Karpas-422 (cell line): ENCODE results near the gene GASK1A. TPM values are rescaled to one million over a fixed set of nuclear protein-coding genes. Genes with fewer than 3 reads are reported as not detected.

Experiments
- DNase-seq: peaks from one replicate; pipeline ENCODE4 v3.0.0-alpha.2; 2015
- H2AFZ ChIP-seq: fragments of 200-600 bp; sonication (generic); 2 replicates; pipeline ENCODE4 v1.6.1; 2014; ENCODE audit warnings: antibody characterized with exemption, low read length, mixed read lengths
- H3K27ac ChIP-seq: fragments of 200-600 bp; sonication (generic); 2 replicates; pipeline ENCODE4 v1.5.1; 2014; ENCODE audit warnings: mild to moderate bottlenecking, low read length, moderate library complexity
- H3K27me3 ChIP-seq: fragments of 200-600 bp; sonication (generic); 2 replicates; pipeline ENCODE4 v1.6.1; 2014; ENCODE audit warnings: low read length, mixed read lengths
- H3K36me3 ChIP-seq: fragments of 200-600 bp; sonication (generic); 2 replicates; pipeline ENCODE4 v1.6.1; 2014; ENCODE audit warnings: low read length, mixed read lengths; ENCODE audit not compliant: insufficient read depth
- H3K4me1 ChIP-seq: fragments of 200-600 bp; sonication (generic); 2 replicates; pipeline ENCODE4 v1.6.1; 2014; ENCODE audit warnings: mild to moderate bottlenecking, low read length, mixed read lengths
- H3K4me2 ChIP-seq: fragments of 200-600 bp; sonication (generic); 2 replicates; pipeline ENCODE4 v1.6.1; 2014; ENCODE audit warnings: low read length, low read depth, mild to moderate bottlenecking; ENCODE audit not compliant: poor library complexity, severe bottlenecking
- H3K4me3 ChIP-seq: fragments of 200-600 bp; sonication (generic); 2 replicates; pipeline ENCODE4 v1.5.1; 2014; ENCODE audit warnings: mild to moderate bottlenecking, antibody characterized with exemption, low read length, mixed read lengths
- H3K79me2 ChIP-seq: fragments of 200-600 bp; sonication (generic); 2 replicates; pipeline ENCODE4 v1.6.1; 2014; ENCODE audit warnings: mild to moderate bottlenecking, low read length, mixed read lengths
- H3K9ac ChIP-seq: fragments of 200-600 bp; sonication (generic); 2 replicates; pipeline ENCODE4 v1.6.0; 2014; ENCODE audit warnings: low read length
- H3K9me2 ChIP-seq: fragments of 200-600 bp; sonication (generic), shearing (Covaris generic); replicated peaks from 2 replicates; pipeline ENCODE4 v1.6.0; 2014; ENCODE audit warnings: mild to moderate bottlenecking, low read length, moderate library complexity; ENCODE audit not compliant: insufficient read depth
- H3K9me3 ChIP-seq: fragments of 300-700, 200-600 bp; sonication (generic); 2 replicates; pipeline ENCODE4 v1.6.1; 2014; ENCODE audit warnings: low read length, mixed read lengths
- H4K20me1 ChIP-seq: fragments of 200-600 bp; sonication (generic); 2 replicates; pipeline ENCODE4 v1.6.1; 2014; ENCODE audit warnings: mild to moderate bottlenecking, antibody characterized with exemption, low read length, low read depth; ENCODE audit not compliant: insufficient read depth
- total RNA-seq: library from RNA; depleted of rRNA; stranded (reverse); fragments of >200 nt; shearing (Covaris generic); gene quantifications from 2 replicates; pipeline ENCODE4 v1.2.3, GENCODE V29; 2014; ENCODE audit warnings: low replicate concordance

The GASK1A gene
- total RNA-seq, 1 experiment from 2014 or later = 6.4 TPM

DNA sequence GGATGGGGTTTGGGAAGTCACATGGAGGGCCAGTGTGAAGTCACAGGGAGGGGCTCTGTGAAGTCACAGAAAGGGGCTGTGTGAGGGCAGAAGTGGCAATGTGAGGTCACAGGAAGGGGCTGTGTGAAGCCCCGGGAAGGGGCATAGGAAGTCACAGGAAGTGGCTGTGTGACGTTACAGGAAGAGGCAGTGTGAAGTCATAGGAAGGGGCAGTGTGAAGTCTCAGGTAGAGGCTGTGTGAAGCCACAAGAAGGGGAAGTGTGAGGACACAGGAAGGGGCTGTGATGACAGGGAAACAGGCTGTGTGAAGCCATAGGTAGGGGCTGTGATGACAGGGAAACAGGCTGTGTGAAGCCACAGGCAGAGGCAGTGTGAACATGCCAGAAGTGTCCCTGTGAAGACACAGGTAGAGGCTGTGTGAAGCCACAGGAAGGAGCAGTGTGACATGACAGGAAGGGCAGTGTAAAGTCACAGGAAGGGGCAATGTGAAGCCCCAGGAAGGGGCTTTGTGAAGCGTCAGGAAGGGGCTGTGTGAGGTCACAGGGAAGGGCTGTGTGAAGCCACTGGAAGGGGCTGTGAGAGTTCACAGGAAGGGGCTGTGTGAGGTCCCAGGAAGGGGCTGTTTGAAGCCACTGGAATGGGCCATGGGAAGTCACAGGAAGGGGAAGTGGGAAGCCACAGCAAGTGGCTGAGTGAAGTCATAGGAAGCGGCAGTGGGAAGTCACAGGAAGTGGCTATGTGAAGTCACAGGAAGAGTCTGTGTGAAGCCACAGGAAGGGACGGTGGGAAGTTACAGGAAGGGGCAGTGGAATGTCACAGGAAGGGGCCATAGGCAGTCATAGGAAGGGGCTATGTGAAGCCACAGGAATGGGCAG, 37.1 kb downstream of the GASK1A start:
- Histone ChIP-seq H4K20me1 (no peaks in the 10 kb centered on the region), H3K4me3 (peak overlapping the region; percentile 1; the same call in 1 of the 2 replicates), H3K4me1 (peaks cover 20% of the 10 kb centered on the region), H3K4me2 (no peak overlapping the region), H3K79me2 (no peaks in the 10 kb centered on the region), H3K36me3 (peaks cover 20% of the 10 kb centered on the region; the same call in 1 of the 2 replicates), H3K27me3 (no peaks in the 10 kb centered on the region), H2AFZ (peak overlapping the region; percentile 26; the same call in 1 of the 2 replicates), H3K9ac (no peak overlapping the region), H3K27ac (no peak overlapping the region), H3K9me2 (no peaks in the 10 kb centered on the region), H3K9me3 (peaks cover 32% of the 10 kb centered on the region)
- DNase-seq = no peak

DNA sequence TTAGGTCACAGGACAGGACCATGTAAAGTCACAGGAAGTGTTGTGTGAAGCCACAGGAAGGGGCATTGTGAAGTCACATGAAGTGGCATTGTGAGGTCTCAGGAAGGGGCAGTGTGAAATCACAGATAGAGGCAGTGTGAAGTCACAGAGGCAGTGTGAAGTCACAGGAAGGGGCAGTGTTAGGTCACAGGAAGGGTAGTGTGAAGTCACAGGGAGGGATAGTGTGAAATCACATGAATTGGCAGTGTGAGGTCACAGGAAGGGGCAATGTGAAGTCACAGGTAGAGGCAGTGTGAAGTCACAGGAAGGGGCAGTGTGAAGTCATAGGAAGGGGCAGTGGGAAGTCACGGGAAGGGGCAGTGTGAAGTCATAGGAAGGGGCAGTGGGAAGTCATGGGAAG, 37.9 kb downstream of the GASK1A start:
- Histone ChIP-seq H3K36me3 (peaks cover 20% of the 10 kb centered on the region; the same call in 1 of the 2 replicates), H3K4me1 (peaks cover 25% of the 10 kb centered on the region), H3K4me2 (no peak overlapping the region), H2AFZ (no peak overlapping the region), H3K27me3 (no peaks in the 10 kb centered on the region), H3K9me2 (no peaks in the 10 kb centered on the region), H4K20me1 (no peaks in the 10 kb centered on the region), H3K27ac (no peak overlapping the region), H3K79me2 (no peaks in the 10 kb centered on the region), H3K9me3 (peaks cover 32% of the 10 kb centered on the region), H3K4me3 (0 out of 2 replicates have a peak overlapping the region, but pooled peaks have one; percentile 1), H3K9ac (no peak overlapping the region)
- no peak for DNase-seq

DNA sequence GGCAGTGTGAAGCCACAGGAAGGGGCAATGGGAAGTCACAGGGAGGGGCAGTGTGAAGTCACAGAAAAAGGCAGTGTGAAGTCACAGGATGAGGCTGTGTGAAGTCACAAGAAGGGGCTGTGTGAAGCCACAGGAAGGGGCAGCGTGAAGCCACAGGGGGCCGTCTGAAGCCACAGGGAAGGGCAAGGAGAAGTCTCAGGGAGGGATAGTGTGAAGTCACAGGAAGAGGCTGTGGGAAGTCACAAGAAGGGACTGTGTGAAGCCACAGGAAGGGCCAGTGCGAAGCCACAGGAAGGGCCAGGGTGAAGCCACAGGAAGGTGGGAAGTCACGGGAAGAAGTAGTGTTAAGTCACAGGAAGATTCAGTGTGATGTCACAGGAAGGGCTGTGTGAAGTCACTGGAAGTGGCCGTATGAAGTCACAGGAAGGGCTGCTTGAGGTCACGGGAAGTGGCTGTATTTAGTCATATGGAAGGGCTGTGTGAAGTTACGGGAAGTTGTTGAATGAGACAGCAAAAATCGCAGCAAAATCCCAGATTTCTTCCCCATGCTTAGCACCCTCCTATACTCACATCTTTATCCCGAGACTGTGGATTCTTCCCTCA, 38.6 kb downstream of the GASK1A start:
- no peak overlapping the region for H3K9ac ChIP-seq
- H3K9me2 ChIP-seq = no peaks in the 10 kb centered on the region
- H3K9me3 ChIP-seq = peaks cover 32% of the 10 kb centered on the region
- peaks cover 32% of the 10 kb centered on the region for H3K4me1 ChIP-seq
- H3K79me2 ChIP-seq = no peaks in the 10 kb centered on the region
- H3K4me2 ChIP-seq = no peak overlapping the region
- no peak for DNase-seq
- H3K27ac ChIP-seq = no peak overlapping the region
- H4K20me1 ChIP-seq = no peaks in the 10 kb centered on the region
- H2AFZ ChIP-seq = no peak overlapping the region
- peaks cover 19% of the 10 kb centered on the region; the same call in 1 of the 2 replicates for H3K36me3 ChIP-seq
- H3K4me3 ChIP-seq = no peak overlapping the region
- no peaks in the 10 kb centered on the region for H3K27me3 ChIP-seq

DNA sequence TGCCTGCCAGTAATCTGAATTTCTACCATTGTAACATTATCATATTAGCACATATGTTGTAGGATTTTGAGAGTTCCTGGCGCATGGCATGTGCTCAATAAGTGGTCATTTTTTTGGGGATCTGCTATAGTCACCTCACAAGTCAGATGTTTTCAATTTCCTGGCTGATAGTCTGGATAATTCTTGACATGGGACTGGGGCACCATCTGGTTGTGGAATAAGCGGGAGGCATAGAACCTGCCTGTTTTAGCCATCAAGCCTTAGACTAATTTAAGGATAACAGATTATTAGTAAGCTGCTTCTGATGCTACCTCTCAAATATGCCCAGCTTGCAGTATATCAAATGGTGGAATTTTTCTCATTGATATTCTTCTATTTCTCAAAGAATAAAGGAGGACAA, 39.1 kb downstream of the GASK1A start:
- Histone ChIP-seq H4K20me1 (no peaks in the 10 kb centered on the region), H3K36me3 (peaks cover 14% of the 10 kb centered on the region; the same call in 1 of the 2 replicates), H3K27ac (no peak overlapping the region), H3K27me3 (no peaks in the 10 kb centered on the region), H3K79me2 (no peaks in the 10 kb centered on the region), H3K9me2 (no peaks in the 10 kb centered on the region), H3K9me3 (peaks cover 32% of the 10 kb centered on the region), H2AFZ (no peak overlapping the region), H3K4me1 (peaks cover 38% of the 10 kb centered on the region), H3K4me3 (no peak overlapping the region), H3K4me2 (no peak overlapping the region), H3K9ac (no peak overlapping the region)
- no peak for DNase-seq

DNA sequence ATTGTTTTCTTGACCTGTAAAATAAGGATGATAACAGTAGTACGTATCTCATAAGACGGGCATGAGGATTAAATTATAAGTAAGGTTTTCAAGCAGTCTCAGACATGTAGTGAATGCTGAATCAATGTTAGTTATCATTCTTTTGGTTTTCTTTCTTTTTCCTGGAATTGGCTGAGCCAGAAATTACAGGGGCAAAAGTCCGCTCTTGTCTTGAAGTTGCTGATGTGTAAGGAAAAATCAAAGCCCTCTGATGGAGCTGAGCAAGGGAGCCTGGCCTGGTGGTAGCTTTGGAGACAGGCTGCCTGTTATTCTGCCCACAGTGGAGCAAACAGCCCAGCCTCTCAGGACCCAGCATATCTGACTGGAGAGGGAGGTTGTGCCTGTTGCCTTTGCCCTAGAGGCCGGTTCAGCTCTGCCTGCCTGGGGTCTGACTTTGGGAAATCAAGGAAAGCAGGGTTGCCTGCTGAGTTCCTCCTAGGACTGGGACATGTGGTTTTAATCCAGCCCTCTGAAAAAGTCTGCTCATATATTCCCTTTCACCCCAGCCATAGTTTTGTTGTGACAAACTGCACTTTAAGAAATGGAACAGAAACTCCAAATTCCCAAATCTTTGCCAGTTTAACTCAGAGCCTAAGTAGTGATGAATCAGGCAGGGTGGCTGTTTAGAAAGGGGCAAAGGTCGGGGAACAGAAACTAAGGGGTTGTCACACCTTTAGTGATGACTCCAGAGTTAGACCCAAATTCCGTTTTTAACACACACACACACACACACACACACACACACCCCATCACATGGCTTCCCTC, 40.1 kb downstream of the GASK1A start:
- no peak for DNase-seq
- no peak overlapping the region for H2AFZ ChIP-seq
- no peak overlapping the region for H3K27ac ChIP-seq
- H3K9me2 ChIP-seq = no peaks in the 10 kb centered on the region
- H3K79me2 ChIP-seq = no peaks in the 10 kb centered on the region
- H3K9ac ChIP-seq = no peak overlapping the region
- H4K20me1 ChIP-seq = no peaks in the 10 kb centered on the region
- H3K4me2 ChIP-seq = no peak overlapping the region
- no peak overlapping the region for H3K4me3 ChIP-seq
- peaks cover 47% of the 10 kb centered on the region for H3K4me1 ChIP-seq
- peaks cover 10% of the 10 kb centered on the region; the same call in 1 of the 2 replicates for H3K36me3 ChIP-seq
- peaks cover 26% of the 10 kb centered on the region for H3K9me3 ChIP-seq
- H3K27me3 ChIP-seq = no peaks in the 10 kb centered on the region

DNA sequence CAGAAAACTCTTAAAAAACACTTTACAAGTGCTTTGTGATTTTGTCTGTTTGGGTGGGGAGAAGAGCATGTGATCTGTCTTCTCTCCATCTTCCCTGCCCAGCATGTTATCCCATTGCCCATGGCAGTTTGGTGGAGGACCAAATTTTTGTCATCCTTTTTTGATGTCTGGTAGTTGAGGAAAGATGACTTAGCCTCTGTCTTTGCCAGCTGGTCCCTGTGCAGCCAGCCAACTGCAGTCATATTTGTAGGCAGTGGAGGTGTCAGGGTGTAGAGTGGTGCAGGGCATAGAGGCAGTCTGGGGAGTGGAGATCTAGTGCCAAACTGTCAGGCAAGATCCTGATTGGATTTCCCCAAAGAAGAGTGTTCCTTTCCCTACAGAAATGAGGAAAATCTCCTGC, 40.7 kb downstream of the GASK1A start:
- H3K9me2 ChIP-seq = no peaks in the 10 kb centered on the region
- H3K4me2 ChIP-seq = no peak overlapping the region
- peaks cover 5% of the 10 kb centered on the region; the same call in 1 of the 2 replicates for H3K36me3 ChIP-seq
- no peak overlapping the region for H2AFZ ChIP-seq
- no peaks in the 10 kb centered on the region for H3K79me2 ChIP-seq
- no peaks in the 10 kb centered on the region for H3K27me3 ChIP-seq
- no peak overlapping the region for H3K9ac ChIP-seq
- no peak overlapping the region for H3K27ac ChIP-seq
- no peak for DNase-seq
- H3K4me1 ChIP-seq = peaks cover 54% of the 10 kb centered on the region
- no peak overlapping the region for H3K4me3 ChIP-seq
- H3K9me3 ChIP-seq = peaks cover 20% of the 10 kb centered on the region
- H4K20me1 ChIP-seq = no peaks in the 10 kb centered on the region

DNA sequence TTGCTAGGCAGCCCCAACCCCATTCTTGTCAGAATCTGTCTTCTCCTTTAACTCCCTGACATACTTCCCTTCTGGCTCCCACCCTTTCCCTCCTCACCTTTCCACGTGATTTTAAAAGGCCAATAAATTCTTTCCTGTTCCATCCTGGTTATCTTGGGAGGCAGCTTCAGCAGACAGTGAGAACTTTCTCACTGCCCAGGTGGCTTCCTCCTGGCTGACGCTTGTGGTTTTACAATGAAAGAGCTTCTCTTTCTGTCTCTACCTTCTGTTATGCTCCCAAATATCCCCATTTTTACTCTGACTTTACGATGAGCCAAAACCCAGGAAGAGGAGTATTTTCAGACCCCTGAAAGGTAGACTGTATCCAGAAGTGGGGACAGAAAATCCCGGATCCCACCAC, 42.1 kb downstream of the GASK1A start:
- H3K36me3 ChIP-seq = no peaks in the 10 kb centered on the region; the same call in 1 of the 2 replicates
- no peaks in the 10 kb centered on the region for H3K27me3 ChIP-seq
- H3K4me3 ChIP-seq = no peak overlapping the region
- H3K27ac ChIP-seq = peak overlapping the region; percentile 100; the same call in 1 of the 2 replicates
- no peak overlapping the region for H3K4me2 ChIP-seq
- no peak overlapping the region for H2AFZ ChIP-seq
- H3K4me1 ChIP-seq = peaks cover 67% of the 10 kb centered on the region
- peaks cover 6% of the 10 kb centered on the region for H3K9me3 ChIP-seq
- no peaks in the 10 kb centered on the region for H4K20me1 ChIP-seq
- no peaks in the 10 kb centered on the region for H3K79me2 ChIP-seq
- no peak for DNase-seq
- no peak overlapping the region for H3K9ac ChIP-seq
- H3K9me2 ChIP-seq = no peaks in the 10 kb centered on the region

DNA sequence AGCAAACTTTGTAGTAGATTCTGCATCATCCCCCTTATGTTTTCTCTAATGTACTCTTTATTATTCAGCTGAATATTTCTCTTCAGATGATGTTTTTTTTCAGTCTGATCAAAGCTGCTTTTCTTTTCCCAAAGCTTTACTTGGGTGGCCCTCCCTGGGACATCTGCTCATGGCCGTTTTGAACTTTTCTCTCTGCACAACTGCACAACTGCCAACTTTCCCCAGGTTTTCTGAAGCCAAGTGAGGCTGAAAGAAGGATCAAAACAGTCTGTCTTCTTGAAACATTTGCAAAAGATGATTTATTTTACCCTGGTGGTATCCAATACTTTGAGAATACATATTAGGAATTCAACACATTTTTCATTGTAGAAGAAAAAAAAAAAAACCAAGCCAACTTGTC, 43.0 kb downstream of the GASK1A start:
- Histone ChIP-seq H3K27ac (peak overlapping the region; percentile 100), H2AFZ (no peak overlapping the region), H3K27me3 (no peaks in the 10 kb centered on the region), H3K9me2 (no peaks in the 10 kb centered on the region), H3K4me1 (peaks cover 77% of the 10 kb centered on the region), H3K9ac (no peak overlapping the region), H3K4me2 (no peak overlapping the region), H3K36me3 (no peaks in the 10 kb centered on the region), H3K79me2 (no peaks in the 10 kb centered on the region), H4K20me1 (no peaks in the 10 kb centered on the region), H3K9me3 (no peaks in the 10 kb centered on the region), H3K4me3 (no peak overlapping the region)
- no peak for DNase-seq
